Measurements from ENCODE around the gene PKD1. TPM values are rescaled to one million over a fixed set of nuclear protein-coding genes. Genes with fewer than 3 reads are reported as not detected.
A peak's percentile ranks its signal among the peaks of the same experiment; 100 is the strongest.
"Not testable (repeated sequence)": the region's sequence is repeated elsewhere in the genome, so short reads cannot be mapped to it uniquely, and the experiment has no call there.

PKD1 gene
- total RNA-seq, 1 experiment from 2014 or later = 60.4 TPM

- H3K9me3 ChIP-seq (replicated peaks); H3K36me3 ChIP-seq; DNase-seq (ENCODE audit: low read depth in 1 of 2, low spot score in 2 of 2); H3K27ac ChIP-seq; H3K27me3 ChIP-seq (replicated peaks); H3K4me3 ChIP-seq: not testable (repeated sequence)
- H3K4me1 ChIP-seq (replicated peaks) = peaks cover 24% of the 10 kb centered on the region
Measured at GRCh38 chr16:2129890-2130447, 5.7 kb downstream of the PKD1 start.

GRCh38 chr16:2129251-2129650 is 6.4 kb downstream of the PKD1 start:
- not testable (repeated sequence) for H3K27me3 ChIP-seq (replicated peaks); H3K9me3 ChIP-seq (replicated peaks); H3K4me3 ChIP-seq; H3K36me3 ChIP-seq; H3K27ac ChIP-seq; DNase-seq (ENCODE audit: low read depth in 1 of 2, low spot score in 2 of 2)
- H3K4me1 ChIP-seq (replicated peaks) = peaks cover 31% of the 10 kb centered on the region

- H3K4me3 ChIP-seq; H3K27ac ChIP-seq; DNase-seq (ENCODE audit: low read depth in 1 of 2, low spot score in 2 of 2); H3K27me3 ChIP-seq (replicated peaks); H3K36me3 ChIP-seq; H3K9me3 ChIP-seq (replicated peaks): not testable (repeated sequence)
- peaks cover 36% of the 10 kb centered on the region for H3K4me1 ChIP-seq (replicated peaks)
Measured at GRCh38 chr16:2127630-2128280, 7.9 kb downstream of the PKD1 start.

- H3K4me1 ChIP-seq (replicated peaks) = peaks cover 36% of the 10 kb centered on the region
- DNase-seq (ENCODE audit: low read depth in 1 of 2, low spot score in 2 of 2); H3K36me3 ChIP-seq; H3K4me3 ChIP-seq; H3K9me3 ChIP-seq (replicated peaks); H3K27ac ChIP-seq; H3K27me3 ChIP-seq (replicated peaks): not testable (repeated sequence)
Measured at GRCh38 chr16:2126928-2127556, 8.7 kb downstream of the PKD1 start.

GRCh38 chr16:2126161-2126743 is 9.4 kb downstream of the PKD1 start:
- not testable (repeated sequence) for H3K36me3 ChIP-seq; DNase-seq (ENCODE audit: low read depth in 1 of 2, low spot score in 2 of 2); H3K27ac ChIP-seq; H3K4me3 ChIP-seq; H3K9me3 ChIP-seq (replicated peaks); H3K27me3 ChIP-seq (replicated peaks)
- H3K4me1 ChIP-seq (replicated peaks) = peaks cover 36% of the 10 kb centered on the region

- H3K9me3 ChIP-seq (replicated peaks); DNase-seq (ENCODE audit: low read depth in 1 of 2, low spot score in 2 of 2); H3K36me3 ChIP-seq; H3K4me3 ChIP-seq; H3K27me3 ChIP-seq (replicated peaks): not testable (repeated sequence)
- H3K4me1 ChIP-seq (replicated peaks) = peaks cover 36% of the 10 kb centered on the region
- H3K27ac ChIP-seq = peak overlapping the region; percentile 100; the same call in 1 of the 2 replicates
Measured at GRCh38 chr16:2125609-2126008, 10.1 kb downstream of the PKD1 start.

GRCh38 chr16:2124694-2125444 is 10.8 kb downstream of the PKD1 start:
- Histone ChIP-seq H3K4me3 (peak overlapping the region; percentile 22; the same call in 1 of the 2 replicates), H3K27ac (peak overlapping the region; percentile 100), H3K4me1 (replicated peaks) (peaks cover 36% of the 10 kb centered on the region)
- DNase-seq (ENCODE audit: low read depth in 1 of 2, low spot score in 2 of 2) = peak; percentile 90 to 93
- H3K36me3 ChIP-seq; H3K27me3 ChIP-seq (replicated peaks); H3K9me3 ChIP-seq (replicated peaks): not testable (repeated sequence)

- not testable (repeated sequence) for H3K36me3 ChIP-seq; H3K9me3 ChIP-seq (replicated peaks); H3K27me3 ChIP-seq (replicated peaks); DNase-seq (ENCODE audit: low read depth in 1 of 2, low spot score in 2 of 2)
- H3K4me3 ChIP-seq = peak overlapping the region; percentile 22; the same call in 1 of the 2 replicates
- peaks cover 36% of the 10 kb centered on the region for H3K4me1 ChIP-seq (replicated peaks)
- peak overlapping the region; percentile 100 for H3K27ac ChIP-seq
Measured at GRCh38 chr16:2124377-2124693, 11.4 kb downstream of the PKD1 start.

- DNase-seq (ENCODE audit: low read depth in 1 of 2, low spot score in 2 of 2); H3K9me3 ChIP-seq (replicated peaks); H3K36me3 ChIP-seq; H3K4me3 ChIP-seq; H3K27me3 ChIP-seq (replicated peaks): not testable (repeated sequence)
- Histone ChIP-seq H3K4me1 (replicated peaks) (peaks cover 36% of the 10 kb centered on the region), H3K27ac (peak overlapping the region; percentile 100)
Measured at GRCh38 chr16:2123706-2124376, 11.9 kb downstream of the PKD1 start.

GRCh38 chr16:2122934-2123683 is 12.6 kb downstream of the PKD1 start:
- peaks cover 36% of the 10 kb centered on the region for H3K4me1 ChIP-seq (replicated peaks)
- H3K27me3 ChIP-seq (replicated peaks) = not testable (repeated sequence)

GRCh38 chr16:2122429-2122828 is 13.3 kb downstream of the PKD1 start:
- H3K4me1 ChIP-seq (replicated peaks) = peaks cover 33% of the 10 kb centered on the region
- H3K27ac ChIP-seq = no peak overlapping the region
- no peaks in the 10 kb centered on the region for H3K9me3 ChIP-seq (replicated peaks)
- DNase-seq (ENCODE audit: low read depth in 1 of 2, low spot score in 2 of 2) = no peak
- H3K4me3 ChIP-seq = no peak overlapping the region
- H3K36me3 ChIP-seq = no peaks in the 10 kb centered on the region
- no peaks in the 10 kb centered on the region for H3K27me3 ChIP-seq (replicated peaks)

More at GRCh38 chr16:2122934-2123683, 12.6 kb downstream of the PKD1 start:
- not testable (repeated sequence) for H3K27ac ChIP-seq; H3K4me3 ChIP-seq; H3K9me3 ChIP-seq (replicated peaks); DNase-seq (ENCODE audit: low read depth in 1 of 2, low spot score in 2 of 2); H3K36me3 ChIP-seq

GRCh38 chr16:2121853-2122252 is 13.8 kb downstream of the PKD1 start:
- no peaks in the 10 kb centered on the region for H3K36me3 ChIP-seq
- no peaks in the 10 kb centered on the region for H3K9me3 ChIP-seq (replicated peaks)
- H3K27ac ChIP-seq = no peak overlapping the region
- peaks cover 28% of the 10 kb centered on the region for H3K4me1 ChIP-seq (replicated peaks)
- no peak for DNase-seq (ENCODE audit: low read depth in 1 of 2, low spot score in 2 of 2)
- H3K4me3 ChIP-seq = no peak overlapping the region
- H3K27me3 ChIP-seq (replicated peaks) = no peaks in the 10 kb centered on the region

GRCh38 chr16:2121325-2121724 is 14.4 kb downstream of the PKD1 start:
- H3K4me3 ChIP-seq; H3K36me3 ChIP-seq; H3K27ac ChIP-seq; H3K27me3 ChIP-seq (replicated peaks); H3K9me3 ChIP-seq (replicated peaks); DNase-seq (ENCODE audit: low read depth in 1 of 2, low spot score in 2 of 2): not testable (repeated sequence)
- H3K4me1 ChIP-seq (replicated peaks) = peaks cover 25% of the 10 kb centered on the region
